ENCODE measurements around the gene PTPRG.

DNA sequence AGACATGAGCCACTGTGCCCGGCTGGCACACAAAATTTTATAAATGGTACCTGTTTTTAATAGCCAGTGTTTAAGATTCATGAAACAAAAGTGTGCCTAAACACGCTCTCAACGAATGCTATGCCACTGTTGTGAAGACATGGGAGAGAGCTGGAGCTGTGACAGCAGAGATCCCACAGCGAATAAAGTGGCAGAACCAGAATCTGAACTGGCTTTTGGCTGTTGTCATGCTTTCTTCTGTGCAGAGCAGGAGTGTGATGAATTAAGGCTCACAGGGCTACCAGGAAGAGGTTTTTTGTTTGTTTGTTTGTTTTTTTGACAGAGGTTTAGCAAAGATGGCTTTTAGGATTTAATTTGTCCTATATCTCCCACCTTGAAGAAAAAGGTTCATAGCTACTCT, 14.5 kb downstream of the PTPRG start:
- TF ChIP-seq, protein P1, sequence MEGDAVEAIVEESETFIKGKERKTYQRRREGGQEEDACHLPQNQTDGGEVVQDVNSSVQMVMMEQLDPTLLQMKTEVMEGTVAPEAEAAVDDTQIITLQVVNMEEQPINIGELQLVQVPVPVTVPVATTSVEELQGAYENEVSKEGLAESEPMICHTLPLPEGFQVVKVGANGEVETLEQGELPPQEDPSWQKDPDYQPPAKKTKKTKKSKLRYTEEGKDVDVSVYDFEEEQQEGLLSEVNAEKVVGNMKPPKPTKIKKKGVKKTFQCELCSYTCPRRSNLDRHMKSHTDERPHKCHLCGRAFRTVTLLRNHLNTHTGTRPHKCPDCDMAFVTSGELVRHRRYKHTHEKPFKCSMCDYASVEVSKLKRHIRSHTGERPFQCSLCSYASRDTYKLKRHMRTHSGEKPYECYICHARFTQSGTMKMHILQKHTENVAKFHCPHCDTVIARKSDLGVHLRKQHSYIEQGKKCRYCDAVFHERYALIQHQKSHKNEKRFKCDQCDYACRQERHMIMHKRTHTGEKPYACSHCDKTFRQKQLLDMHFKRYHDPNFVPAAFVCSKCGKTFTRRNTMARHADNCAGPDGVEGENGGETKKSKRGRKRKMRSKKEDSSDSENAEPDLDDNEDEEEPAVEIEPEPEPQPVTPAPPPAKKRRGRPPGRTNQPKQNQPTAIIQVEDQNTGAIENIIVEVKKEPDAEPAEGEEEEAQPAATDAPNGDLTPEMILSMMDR (IDR thresholded peaks at IDR 0.05; ENCODE audit: low read depth, low read length, poor library complexity, severe bottlenecking): no peak
- no peak for TF ChIP-seq EZH2phosphoT487 (IDR thresholded peaks at IDR 0.05; ENCODE audit: borderline replicate concordance, low read length)

Measured in DOHH2 (cell line).